Gastroesophageal sphincter (tissue), 4 donors: ENCODE data around the gene MMP14. TPM values are rescaled to one million over a fixed set of nuclear protein-coding genes. Genes with fewer than 3 reads are reported as not detected.

Experiments used
- ATAC-seq: fragments of 150-250 bp; one replicate; pipeline ENCODE4 v1.9.1; 2016; ENCODE audit warnings: mild to moderate bottlenecking, moderate library complexity
- H3K27ac ChIP-seq, 4 donors: fragments of 200-600 bp; sonication (generic) in 3 of 4; 1 replicate in 3 of 4; 2 replicates in 1 of 4; pipeline ENCODE4 v1.5.1; 2016 to 2019
- H3K27me3 ChIP-seq: fragments of 200-600 bp; sonication (generic); one replicate; pipeline ENCODE4 v1.5.1; 2019
- H3K36me3 ChIP-seq, 2 donors: fragments of 200-600 bp; sonication (generic); one replicate each; pipeline ENCODE4 v1.5.1; 2019; ENCODE audit warnings: control low read depth in 1 of 2
- H3K4me1 ChIP-seq, 3 donors: fragments of 200-600 bp; sonication (generic); 1 replicate in 2 of 3; 2 replicates in 1 of 3; pipeline ENCODE4 v1.5.1; 2016 to 2019; ENCODE audit warnings: control low read depth in 2 of 3
- H3K4me3 ChIP-seq, 2 donors: fragments of 200-600 bp; sonication (generic); one replicate each; pipeline ENCODE4 v1.5.1; 2019; ENCODE audit warnings: mild to moderate bottlenecking in 1 of 2, moderate library complexity in 1 of 2
- H3K9me3 ChIP-seq, 3 donors: fragments of 200-600 bp; sonication (generic); one replicate each; pipeline ENCODE4 v1.5.1; 2017 to 2019; ENCODE audit warnings: control low read depth in 2 of 3
- EP300 ChIP-seq: sonication (generic); formaldehyde crosslinking; IDR thresholded peaks from one replicate; pipeline ENCODE4 v1.6.1; 2017; ENCODE audit warnings: antibody characterized with exemption, mild to moderate bottlenecking
- POLR2A ChIP-seq, 2 donors: fragments of 450-650 bp; IDR thresholded peaks; one replicate each; pipeline ENCODE4 v1.6.1; 2017; ENCODE audit warnings: antibody characterized with exemption in 2 of 2, mild to moderate bottlenecking in 2 of 2, moderate library complexity in 1 of 2
- POLR2AphosphoS5 ChIP-seq: sonication (generic); formaldehyde crosslinking; IDR thresholded peaks from one replicate; pipeline ENCODE4 v1.6.1; 2017; ENCODE audit warnings: antibody characterized with exemption
- WGBS, 2 donors: methylation state at CpG; one replicate each; pipeline ENCODE4 v1.1.5; 2018; ENCODE audit warnings: low coverage in 1 of 2; 5-methylcytosine and 5-hydroxymethylcytosine counted together
- total RNA-seq, 4 donors: library from RNA; depleted of rRNA; stranded (reverse); fragments of >200 nt; gene quantifications; one replicate each; pipeline ENCODE4 v1.1.0, GENCODE V29; 2016
- TF ChIP-seq, protein P1 (sequence below), 4 experiments: fragments of 200-600 bp in 2 of 4; fragments of 450-650 bp in 2 of 4; sonication (generic) in 1 of 4; IDR thresholded peaks; one replicate each; pipeline ENCODE4 v1.5.1; 2017 to 2019; ENCODE audit warnings: antibody characterized with exemption in 4 of 4, mild to moderate bottlenecking in 2 of 4, moderate library complexity in 2 of 4

MMP14 gene
- total RNA-seq, 4 donors from 2014 or later: 114 to 127 (median 123) TPM

- Histone ChIP-seq H3K4me1 (peaks cover 0 to 47% (median 18%) of the 10 kb centered on the region in 3 donors), H3K27me3 (no peaks in the 10 kb centered on the region), H3K36me3 (no peaks in the 10 kb centered on the region), H3K9me3 (no peaks in the 10 kb centered on the region), H3K27ac (no peak overlapping the region), H3K4me3 (no peak overlapping the region)
- ATAC-seq: no peak
- TF ChIP-seq POLR2AphosphoS5: no peak
- no peak for TF ChIP-seq EP300
- no peak for TF ChIP-seq POLR2A (IDR thresholded peaks at IDR 0.05)
- TF ChIP-seq, protein P1, sequence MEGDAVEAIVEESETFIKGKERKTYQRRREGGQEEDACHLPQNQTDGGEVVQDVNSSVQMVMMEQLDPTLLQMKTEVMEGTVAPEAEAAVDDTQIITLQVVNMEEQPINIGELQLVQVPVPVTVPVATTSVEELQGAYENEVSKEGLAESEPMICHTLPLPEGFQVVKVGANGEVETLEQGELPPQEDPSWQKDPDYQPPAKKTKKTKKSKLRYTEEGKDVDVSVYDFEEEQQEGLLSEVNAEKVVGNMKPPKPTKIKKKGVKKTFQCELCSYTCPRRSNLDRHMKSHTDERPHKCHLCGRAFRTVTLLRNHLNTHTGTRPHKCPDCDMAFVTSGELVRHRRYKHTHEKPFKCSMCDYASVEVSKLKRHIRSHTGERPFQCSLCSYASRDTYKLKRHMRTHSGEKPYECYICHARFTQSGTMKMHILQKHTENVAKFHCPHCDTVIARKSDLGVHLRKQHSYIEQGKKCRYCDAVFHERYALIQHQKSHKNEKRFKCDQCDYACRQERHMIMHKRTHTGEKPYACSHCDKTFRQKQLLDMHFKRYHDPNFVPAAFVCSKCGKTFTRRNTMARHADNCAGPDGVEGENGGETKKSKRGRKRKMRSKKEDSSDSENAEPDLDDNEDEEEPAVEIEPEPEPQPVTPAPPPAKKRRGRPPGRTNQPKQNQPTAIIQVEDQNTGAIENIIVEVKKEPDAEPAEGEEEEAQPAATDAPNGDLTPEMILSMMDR (IDR thresholded peaks at IDR 0.05): no peak
- WGBS, 2 donors: 100% methylated on average over 1 of the region's 1 CpG
Observed at GRCh38 chr14:22820731-22821130, 15.7 kb upstream of the MMP14 start.

- WGBS, 2 donors: 80 to 88% methylated on average over 21 to 22 of the region's 24 CpGs
- ATAC-seq: no peak
- Histone ChIP-seq H3K4me1 (peaks cover 0 to 47% (median 18%) of the 10 kb centered on the region in 3 donors), H3K9me3 (no peaks in the 10 kb centered on the region), H3K36me3 (no peaks in the 10 kb centered on the region), H3K27ac (no peak overlapping the region), H3K27me3 (no peaks in the 10 kb centered on the region), H3K4me3 (no peak overlapping the region)
- TF ChIP-seq, protein P1 (IDR thresholded peaks at IDR 0.05): no peak
- TF ChIP-seq POLR2A (IDR thresholded peaks at IDR 0.05) (no peak), POLR2AphosphoS5 (no peak), EP300 (no peak)
Observed at GRCh38 chr14:22821193-22822015, 15.0 kb upstream of the MMP14 start.

- Histone ChIP-seq H3K36me3 (no peaks in the 10 kb centered on the region), H3K4me3 (peak overlapping the region; percentile 22 to 53), H3K4me1 (peaks cover 0 to 47% (median 18%) of the 10 kb centered on the region in 3 donors), H3K9me3 (no peaks in the 10 kb centered on the region), H3K27ac (peak overlapping the region in 3 of 4 donors; percentile 74 to 81 (median 80)), H3K27me3 (no peaks in the 10 kb centered on the region)
- 54 to 62% methylated on average over 13 to 15 of the region's 32 CpGs for WGBS, 2 donors
- TF ChIP-seq, protein P1 (IDR thresholded peaks at IDR 0.05): no peak
- TF ChIP-seq EP300: no peak
- ATAC-seq: no peak
Observed at GRCh38 chr14:22822016-22822570, 14.3 kb upstream of the MMP14 start.

DNA sequence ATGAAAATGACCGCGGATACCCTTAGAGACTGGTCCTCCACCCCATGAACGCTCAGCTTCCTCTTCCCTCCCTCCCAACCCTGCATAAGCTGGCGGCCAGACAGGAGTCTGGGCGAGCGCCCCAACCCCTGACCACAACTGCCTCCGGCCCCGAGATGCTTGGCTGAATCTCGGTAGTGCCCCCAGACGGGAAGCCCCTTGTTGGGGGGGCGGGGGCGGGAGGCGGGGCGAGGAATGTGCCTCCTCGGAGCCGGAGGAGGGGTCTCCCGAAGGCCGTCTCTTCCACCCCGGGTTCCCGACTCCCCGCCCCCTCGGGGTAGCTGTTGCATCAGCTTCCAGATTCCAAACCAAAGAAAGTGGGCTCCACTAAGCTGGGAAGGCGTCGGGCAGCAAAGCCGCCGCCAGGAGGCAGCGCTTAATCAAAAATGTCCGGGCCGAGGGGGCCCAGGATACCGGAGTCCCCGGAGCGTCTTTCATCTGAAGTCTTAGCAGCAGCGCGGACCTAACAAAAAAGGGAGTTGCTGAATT, 13.8 kb upstream of the MMP14 start:
- WGBS, 2 donors: 1 to 3% methylated on average over 11 to 14 of the region's 34 CpGs
- no peak for TF ChIP-seq POLR2AphosphoS5
- TF ChIP-seq, protein P1 (IDR thresholded peaks at IDR 0.05): peak; percentile 68 to 95 (median 86)
- peak; percentile 90 for ATAC-seq

More for the DNA sequence above, 13.8 kb upstream of the MMP14 start:
- H3K9me3 ChIP-seq: no peaks in the 10 kb centered on the region
- peak overlapping the region; percentile 5 to 81 (median 77) for H3K27ac ChIP-seq
- no peaks in the 10 kb centered on the region for H3K36me3 ChIP-seq
- H3K4me1 ChIP-seq: peaks cover 0 to 47% (median 18%) of the 10 kb centered on the region in 3 donors
- no peaks in the 10 kb centered on the region for H3K27me3 ChIP-seq
- peak overlapping the region; percentile 22 to 53 for H3K4me3 ChIP-seq
